Measurements from ENCODE around the gene TMEM115. TPM values are rescaled to one million over a fixed set of nuclear protein-coding genes. Genes with fewer than 3 reads are reported as not detected.

TMEM115 gene
- total and polyA plus RNA-seq, 2 of the 4 experiments (the other 2 are of a cell fraction): 35.3 to 47.3 TPM

DNA sequence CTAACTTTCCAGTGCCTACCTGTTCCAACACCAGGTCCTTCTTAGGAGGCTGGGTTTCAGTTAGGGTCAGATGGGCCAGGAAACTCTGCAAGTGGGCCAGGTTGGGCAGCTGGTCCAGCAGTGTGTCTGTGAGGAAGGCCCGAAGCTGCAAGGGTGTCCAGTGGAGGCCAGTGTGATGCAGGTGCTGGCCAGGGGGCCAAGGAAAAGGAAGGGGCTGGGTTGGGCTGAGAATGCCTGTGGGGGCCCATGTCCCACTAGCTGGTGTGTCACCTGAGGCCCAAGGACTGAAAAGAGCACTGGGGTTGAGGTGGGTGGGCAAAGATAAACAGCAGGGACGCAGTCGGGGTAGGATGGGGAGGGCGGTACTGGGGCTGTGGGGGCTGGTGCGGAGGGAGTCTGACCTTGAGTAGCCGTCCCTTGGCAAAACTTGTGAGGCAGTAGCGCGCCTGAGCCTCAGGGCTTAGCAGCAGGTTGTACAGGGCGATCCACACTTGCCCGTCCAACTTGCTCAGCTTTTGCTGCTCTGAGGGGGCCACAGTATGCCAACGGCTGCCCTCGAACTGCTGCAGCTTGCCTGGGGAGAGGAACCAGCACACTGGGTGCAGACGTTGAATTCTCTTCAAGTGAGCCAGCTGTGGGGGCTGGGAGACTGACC is 17.2 kb downstream of the TMEM115 start (continued):
- TF ChIP-seq CTCF (conservative IDR thresholded peaks at IDR 0.05; ENCODE audit: low read depth, low read length) (no peak), MAZ (IDR thresholded peaks at IDR 0.05; ENCODE audit: borderline replicate concordance, low read depth, low read length) (no peak), SMC3 (IDR thresholded peaks at IDR 0.05; ENCODE audit: low read depth, low read length) (no peak), BHLHE40 (IDR thresholded peaks at IDR 0.05; ENCODE audit: low read depth, low read length) (no peak)
